ENCODE results near the gene NFAT5. TPM values are rescaled to one million over a fixed set of nuclear protein-coding genes. Genes with fewer than 3 reads are reported as not detected.

Gene NFAT5
- total and polyA plus RNA-seq, 7 experiments from 2014 or later: 7.7 to 35.5 (median 29.3) TPM

- H3K27ac ChIP-seq (ENCODE audit: low read depth, low read length): no peak overlapping the region
- intact Hi-C loops (cut with micrococcal nuclease): loop anchor here (1.0 to 5.0 kb wide), 6 partner anchors 17 to 312 kb away; partner anchors contain the start of genes NQO1 (in 2 of the 2), NOB1 (in 1 of the 2) and WWP2 (in 1 of the 2)
- CTCF ChIA-PET: interaction anchor here (0.5 to 4.2 kb wide), 11 partner anchors 15 to 310 kb away, joined by 3 to 43 read pairs (median 3); partner anchors contain the start of genes NOB1 and NQO1
- no peaks in the 10 kb centered on the region for H3K4me1 ChIP-seq (ENCODE audit: control insufficient read depth in 2 of 2, insufficient read depth in 2 of 2, low read length in 2 of 2)
- Mint-ChIP-seq H3K27ac (peak overlapping the region in 6 of 9 donors; percentile 16 to 61 (median 56)), H3K4me3 (no peak overlapping the region), H3K36me3 (peaks cover 0 to 8% (median 0%) of the 10 kb centered on the region in 5 donors), H3K4me1 (peaks cover 0 to 6% (median 0%) of the 10 kb centered on the region in 7 donors), H3K27me3 (no peaks in the 10 kb centered on the region), H3K9me3 (peaks cover 0 to 3% (median 0%) of the 10 kb centered on the region in 11 donors)
- ATAC-seq: peak; percentile 78
- no peaks in the 10 kb centered on the region for H3K36me3 ChIP-seq (ENCODE audit: control insufficient read depth in 2 of 3, insufficient read depth in 3 of 3, low read length in 3 of 3)
- POLR2A ChIA-PET: interaction anchor here (1.0 to 3.7 kb wide), 2 partner anchors 44 to 76 kb away, joined by 4 to 23 read pairs; partner anchors contain the start of gene NOB1
- DNase-seq: peak in 7 of 9 donors; percentile 35 to 67 (median 59)
- H3K9me3 ChIP-seq (ENCODE audit: control insufficient read depth in 2 of 3, low read length in 3 of 3): no peaks in the 10 kb centered on the region
- no peak overlapping the region for H3K4me3 ChIP-seq (ENCODE audit: low read length)
- H3K27me3 ChIP-seq (ENCODE audit: control insufficient read depth in 2 of 2, insufficient read depth in 2 of 2, low read length in 2 of 2): no peaks in the 10 kb centered on the region
Observed at GRCh38 chr16:69709456-69710084, 143.8 kb downstream of the NFAT5 start.

- Mint-ChIP-seq H3K36me3 (peaks cover 0 to 8% (median 0%) of the 10 kb centered on the region in 5 donors), H3K27ac (peak overlapping the region in 2 of 9 donors; percentile 21 to 56), H3K4me1 (peaks cover 0 to 6% (median 0%) of the 10 kb centered on the region in 7 donors), H3K9me3 (peaks cover 0 to 3% (median 0%) of the 10 kb centered on the region in 11 donors), H3K27me3 (no peaks in the 10 kb centered on the region), H3K4me3 (no peak overlapping the region)
- intact Hi-C loops (cut with micrococcal nuclease): no loop called here
- CTCF ChIA-PET: interaction anchor here (0.9 to 4.2 kb wide), 3 partner anchors 39 to 588 kb away, joined by 3 to 43 read pairs (median 3); partner anchors contain the start of gene NOB1
- ATAC-seq (no peak), DNase-seq (no peak)
- Histone ChIP-seq H3K27ac (ENCODE audit: low read depth, low read length) (no peak overlapping the region), H3K27me3 (ENCODE audit: control insufficient read depth in 2 of 2, insufficient read depth in 2 of 2, low read length in 2 of 2) (no peaks in the 10 kb centered on the region), H3K4me3 (ENCODE audit: low read length) (no peak overlapping the region), H3K4me1 (ENCODE audit: control insufficient read depth in 2 of 2, insufficient read depth in 2 of 2, low read length in 2 of 2) (no peaks in the 10 kb centered on the region), H3K36me3 (ENCODE audit: control insufficient read depth in 2 of 3, insufficient read depth in 3 of 3, low read length in 3 of 3) (no peaks in the 10 kb centered on the region), H3K9me3 (ENCODE audit: control insufficient read depth in 2 of 3, low read length in 3 of 3) (no peaks in the 10 kb centered on the region)
- POLR2A ChIA-PET: interaction anchor here (1.2 to 3.7 kb wide), 2 partner anchors 43 to 48 kb away, joined by 3 to 23 read pairs; partner anchors contain the start of gene NOB1
Observed at GRCh38 chr16:69711115-69711740, 145.5 kb downstream of the NFAT5 start.

GRCh38 chr16:69712277-69712676, 146.5 kb downstream of the NFAT5 start:
- Histone ChIP-seq H3K36me3 (ENCODE audit: control insufficient read depth in 2 of 3, insufficient read depth in 3 of 3, low read length in 3 of 3) (no peaks in the 10 kb centered on the region), H3K9me3 (ENCODE audit: control insufficient read depth in 2 of 3, low read length in 3 of 3) (no peaks in the 10 kb centered on the region), H3K27me3 (ENCODE audit: control insufficient read depth in 2 of 2, insufficient read depth in 2 of 2, low read length in 2 of 2) (no peaks in the 10 kb centered on the region), H3K4me1 (ENCODE audit: control insufficient read depth in 2 of 2, insufficient read depth in 2 of 2, low read length in 2 of 2) (no peaks in the 10 kb centered on the region), H3K27ac (ENCODE audit: low read depth, low read length) (no peak overlapping the region), H3K4me3 (ENCODE audit: low read length) (no peak overlapping the region)
- intact Hi-C loops (cut with micrococcal nuclease): no loop called here
- Mint-ChIP-seq H3K4me3 (no peak overlapping the region), H3K9me3 (peaks cover 0 to 3% (median 0%) of the 10 kb centered on the region in 11 donors), H3K36me3 (peaks cover 0 to 10% (median 0%) of the 10 kb centered on the region in 5 donors), H3K27me3 (no peaks in the 10 kb centered on the region), H3K27ac (no peak overlapping the region), H3K4me1 (peaks cover 0 to 6% (median 0%) of the 10 kb centered on the region in 7 donors)
- CTCF ChIA-PET: interaction anchor here (0.9 to 4.2 kb wide), 2 partner anchors 42 to 589 kb away, joined by 3 to 43 read pairs; partner anchors contain the start of gene NOB1
- POLR2A ChIA-PET: interaction anchor here (0.6 to 3.7 kb wide), 2 partner anchors 40 to 42 kb away, joined by 4 to 23 read pairs; partner anchors contain the start of gene NOB1
- ATAC-seq (no peak), DNase-seq (no peak)

- Mint-ChIP-seq H3K9me3 (peaks cover 0 to 2% (median 0%) of the 10 kb centered on the region in 11 donors), H3K36me3 (peaks cover 0 to 11% (median 0%) of the 10 kb centered on the region in 5 donors), H3K27ac (peak overlapping the region in 2 of 9 donors; percentile 14 to 31), H3K4me3 (no peak overlapping the region), H3K27me3 (no peaks in the 10 kb centered on the region), H3K4me1 (peaks cover 0 to 6% (median 0%) of the 10 kb centered on the region in 7 donors)
- CTCF ChIA-PET: interaction anchor here (0.6 to 0.8 kb wide), 3 partner anchors 42 to 303 kb away, joined by 3 to 4 read pairs (median 3); partner anchors contain the start of gene NOB1
- Histone ChIP-seq H3K27me3 (ENCODE audit: control insufficient read depth in 2 of 2, insufficient read depth in 2 of 2, low read length in 2 of 2) (no peaks in the 10 kb centered on the region), H3K4me3 (ENCODE audit: low read length) (no peak overlapping the region), H3K4me1 (ENCODE audit: control insufficient read depth in 2 of 2, insufficient read depth in 2 of 2, low read length in 2 of 2) (no peaks in the 10 kb centered on the region), H3K9me3 (ENCODE audit: control insufficient read depth in 2 of 3, low read length in 3 of 3) (no peaks in the 10 kb centered on the region), H3K36me3 (ENCODE audit: control insufficient read depth in 2 of 3, insufficient read depth in 3 of 3, low read length in 3 of 3) (no peaks in the 10 kb centered on the region), H3K27ac (ENCODE audit: low read depth, low read length) (no peak overlapping the region)
- DNase-seq (no peak), ATAC-seq (no peak)
- intact Hi-C loops (cut with micrococcal nuclease): no loop called here
- POLR2A ChIA-PET: interaction anchor here (0.5 to 1.3 kb wide), 5 partner anchors 14 to 282 kb away, joined by 3 to 4 read pairs (median 3); partner anchors contain the start of gene NOB1
Observed at GRCh38 chr16:69712914-69713581, 147.3 kb downstream of the NFAT5 start.

- no peaks in the 10 kb centered on the region for H3K9me3 Mint-ChIP-seq
- no peak overlapping the region for H3K27ac Mint-ChIP-seq
- H3K9me3 ChIP-seq (ENCODE audit: control insufficient read depth in 2 of 3, low read length in 3 of 3): no peaks in the 10 kb centered on the region
- POLR2A ChIA-PET: interaction anchor here (0.6 to 0.7 kb wide), 2 partner anchors 22 to 139 kb away, joined by 4 to 5 read pairs; no protein-coding TSS in a partner anchor
- H3K27me3 Mint-ChIP-seq: no peaks in the 10 kb centered on the region
- intact Hi-C loops (cut with micrococcal nuclease): no loop called here
- H3K36me3 Mint-ChIP-seq: peaks cover 0 to 8% (median 0%) of the 10 kb centered on the region in 5 donors
- DNase-seq: no peak
- H3K4me1 Mint-ChIP-seq: peaks cover 0 to 2% (median 0%) of the 10 kb centered on the region in 7 donors
- H3K4me1 ChIP-seq (ENCODE audit: control insufficient read depth in 2 of 2, insufficient read depth in 2 of 2, low read length in 2 of 2): no peaks in the 10 kb centered on the region
- CTCF ChIA-PET: interaction anchor here (1.5 kb wide), 1 partner anchor 14 kb away, joined by 3 read pairs; no protein-coding TSS in a partner anchor
- no peaks in the 10 kb centered on the region for H3K27me3 ChIP-seq (ENCODE audit: control insufficient read depth in 2 of 2, insufficient read depth in 2 of 2, low read length in 2 of 2)
- H3K4me3 ChIP-seq (ENCODE audit: low read length): no peak overlapping the region
- ATAC-seq: no peak
- H3K36me3 ChIP-seq (ENCODE audit: control insufficient read depth in 2 of 3, insufficient read depth in 3 of 3, low read length in 3 of 3): no peaks in the 10 kb centered on the region
- no peak overlapping the region for H3K4me3 Mint-ChIP-seq
- no peak overlapping the region for H3K27ac ChIP-seq (ENCODE audit: low read depth, low read length)
Observed at GRCh38 chr16:69717066-69717465, 151.3 kb downstream of the NFAT5 start.

GRCh38 chr16:69718111-69718764, 152.5 kb downstream of the NFAT5 start:
- Mint-ChIP-seq H3K36me3 (peaks cover 0 to 3% (median 0%) of the 10 kb centered on the region in 5 donors), H3K9me3 (no peaks in the 10 kb centered on the region), H3K4me3 (no peak overlapping the region), H3K27ac (no peak overlapping the region), H3K4me1 (peaks cover 0 to 10% (median 0%) of the 10 kb centered on the region in 7 donors), H3K27me3 (no peaks in the 10 kb centered on the region)
- no peaks in the 10 kb centered on the region for H3K36me3 ChIP-seq (ENCODE audit: control insufficient read depth in 2 of 3, insufficient read depth in 3 of 3, low read length in 3 of 3)
- H3K9me3 ChIP-seq (ENCODE audit: control insufficient read depth in 2 of 3, low read length in 3 of 3): no peaks in the 10 kb centered on the region
- POLR2A ChIA-PET: no interaction called here
- DNase-seq: no peak
- H3K27me3 ChIP-seq (ENCODE audit: control insufficient read depth in 2 of 2, insufficient read depth in 2 of 2, low read length in 2 of 2): no peaks in the 10 kb centered on the region
- H3K4me1 ChIP-seq (ENCODE audit: control insufficient read depth in 2 of 2, insufficient read depth in 2 of 2, low read length in 2 of 2): no peaks in the 10 kb centered on the region
- H3K4me3 ChIP-seq (ENCODE audit: low read length): no peak overlapping the region
- intact Hi-C loops (cut with micrococcal nuclease): no loop called here
- CTCF ChIA-PET: no interaction called here
- no peak for ATAC-seq
- no peak overlapping the region for H3K27ac ChIP-seq (ENCODE audit: low read depth, low read length)

Data from naive thymus-derived CD4-positive, alpha-beta T cell (primary cell).